ENCODE results near the gene FYB2. TPM values are rescaled to one million over a fixed set of nuclear protein-coding genes. Genes with fewer than 3 reads are reported as not detected.

FYB2 gene
- polyA plus RNA-seq, 1 experiment = not detected

DNA sequence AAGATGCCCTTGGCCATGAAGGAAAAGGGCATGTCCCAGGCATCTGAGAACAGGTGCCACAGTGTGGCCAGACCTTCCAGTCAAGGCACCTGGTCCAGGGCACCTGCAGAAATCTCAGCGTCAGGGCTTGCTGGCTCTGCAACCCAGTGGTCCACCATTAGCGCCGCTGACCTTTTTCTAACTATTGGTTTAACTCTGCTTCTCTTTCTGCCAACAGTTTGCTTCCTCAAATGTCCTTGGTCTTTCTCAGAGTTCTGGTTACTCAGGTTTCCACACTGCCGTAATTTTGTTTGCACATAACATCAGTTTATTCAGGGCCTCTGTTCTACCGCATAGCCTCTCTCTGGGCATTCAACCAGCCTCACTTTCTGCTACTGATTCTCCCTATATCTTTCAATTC lies 16.5 kb upstream of the FYB2 start:
- POLR2A ChIA-PET = no interaction called here
- Histone ChIP-seq H3K36me3 (ENCODE audit: control insufficient read depth, insufficient read depth, low read length) (no peaks in the 10 kb centered on the region), H3K4me3 (ENCODE audit: low read depth, low read length) (no peak overlapping the region), H3K27me3 (ENCODE audit: control insufficient read depth, insufficient read depth, low read length) (no peaks in the 10 kb centered on the region)
- CTCF ChIA-PET = interaction anchor here (0.6 to 1.0 kb wide), 2 partner anchors 15 to 1621 kb away, joined by 3 read pairs; no protein-coding TSS in a partner anchor
- TF ChIP-seq, protein P1, sequence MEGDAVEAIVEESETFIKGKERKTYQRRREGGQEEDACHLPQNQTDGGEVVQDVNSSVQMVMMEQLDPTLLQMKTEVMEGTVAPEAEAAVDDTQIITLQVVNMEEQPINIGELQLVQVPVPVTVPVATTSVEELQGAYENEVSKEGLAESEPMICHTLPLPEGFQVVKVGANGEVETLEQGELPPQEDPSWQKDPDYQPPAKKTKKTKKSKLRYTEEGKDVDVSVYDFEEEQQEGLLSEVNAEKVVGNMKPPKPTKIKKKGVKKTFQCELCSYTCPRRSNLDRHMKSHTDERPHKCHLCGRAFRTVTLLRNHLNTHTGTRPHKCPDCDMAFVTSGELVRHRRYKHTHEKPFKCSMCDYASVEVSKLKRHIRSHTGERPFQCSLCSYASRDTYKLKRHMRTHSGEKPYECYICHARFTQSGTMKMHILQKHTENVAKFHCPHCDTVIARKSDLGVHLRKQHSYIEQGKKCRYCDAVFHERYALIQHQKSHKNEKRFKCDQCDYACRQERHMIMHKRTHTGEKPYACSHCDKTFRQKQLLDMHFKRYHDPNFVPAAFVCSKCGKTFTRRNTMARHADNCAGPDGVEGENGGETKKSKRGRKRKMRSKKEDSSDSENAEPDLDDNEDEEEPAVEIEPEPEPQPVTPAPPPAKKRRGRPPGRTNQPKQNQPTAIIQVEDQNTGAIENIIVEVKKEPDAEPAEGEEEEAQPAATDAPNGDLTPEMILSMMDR (IDR thresholded peaks at IDR 0.05; ENCODE audit: insufficient read depth, low read depth, low read length) = no peak
- DNase-seq (ENCODE audit: low read depth) = no peak

DNA sequence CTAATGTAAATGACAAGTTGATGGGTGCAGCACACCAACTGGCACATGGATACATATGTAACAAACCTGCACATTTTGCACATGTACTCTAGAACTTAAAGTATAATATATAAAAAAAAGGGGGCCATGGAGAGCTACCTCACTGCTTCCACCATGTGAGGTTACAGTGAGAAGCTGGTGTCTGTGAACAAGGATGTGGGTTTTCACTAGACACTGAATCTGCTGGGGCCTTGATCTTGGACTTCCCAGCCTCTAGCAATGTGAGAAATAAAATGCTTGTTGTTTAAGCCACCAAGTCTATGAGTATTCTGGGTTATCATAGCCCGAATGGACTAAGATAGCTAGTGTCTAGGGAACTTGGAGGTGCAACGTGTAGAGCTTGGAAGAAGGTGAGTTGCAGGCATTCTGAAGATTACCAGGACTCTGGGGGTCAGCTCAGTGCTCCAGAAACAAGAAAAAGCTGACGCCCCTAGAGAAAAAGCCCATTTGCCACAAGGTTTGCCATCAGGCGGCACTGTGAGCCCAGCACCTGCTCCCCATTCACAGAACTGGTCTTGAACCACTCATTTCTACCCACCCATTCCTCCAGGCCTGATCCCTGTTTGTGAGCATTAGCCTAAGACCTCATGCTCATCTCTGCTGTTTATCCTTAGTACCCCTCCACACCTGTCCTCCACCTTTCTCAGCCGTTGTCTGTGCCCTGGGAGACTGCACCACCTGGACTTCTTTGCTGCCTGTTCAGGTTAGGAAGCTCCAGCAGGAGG lies 15.1 kb upstream of the FYB2 start:
- POLR2A ChIA-PET = interaction anchor here (0.6 kb wide), 1 partner anchor 1781 kb away, joined by 4 read pairs; no protein-coding TSS in a partner anchor
- Histone ChIP-seq H3K4me3 (ENCODE audit: low read depth, low read length) (no peak overlapping the region), H3K27me3 (ENCODE audit: control insufficient read depth, insufficient read depth, low read length) (no peaks in the 10 kb centered on the region), H3K36me3 (ENCODE audit: control insufficient read depth, insufficient read depth, low read length) (no peaks in the 10 kb centered on the region)
- TF ChIP-seq, protein P1 (IDR thresholded peaks at IDR 0.05; ENCODE audit: insufficient read depth, low read depth, low read length) = no peak
- CTCF ChIA-PET = interaction anchor here (0.7 to 1.6 kb wide), 2 partner anchors 13 to 848 kb away, joined by 3 to 4 read pairs; no protein-coding TSS in a partner anchor
- DNase-seq (ENCODE audit: low read depth) = no peak

DNA sequence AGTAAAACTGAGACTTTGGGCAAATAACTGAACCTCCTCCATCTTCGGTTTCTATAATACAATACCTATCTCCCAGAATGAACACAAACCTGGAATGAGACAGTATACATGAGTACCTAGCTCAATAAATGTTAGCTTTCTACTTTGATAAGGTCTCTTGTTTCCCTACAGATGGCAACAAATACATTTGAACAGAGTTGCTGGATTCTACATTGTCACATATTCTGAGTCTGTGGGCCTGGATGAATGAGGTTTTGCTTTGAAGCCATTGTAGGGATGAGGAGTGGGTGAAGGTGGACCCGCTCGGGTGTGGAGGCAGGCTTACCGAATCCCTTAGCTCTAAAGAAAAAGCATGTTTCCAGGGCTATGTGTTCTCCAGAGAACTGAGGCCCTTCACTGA lies 13.9 kb upstream of the FYB2 start:
- H3K36me3 ChIP-seq (ENCODE audit: control insufficient read depth, insufficient read depth, low read length) = no peaks in the 10 kb centered on the region
- DNase-seq (ENCODE audit: low read depth) = no peak
- ChIA-PET CTCF (interaction anchor here (0.9 to 3.4 kb wide), 8 partner anchors 9 to 1213 kb away, joined by 3 to 22 read pairs (median 4); no protein-coding TSS in a partner anchor), POLR2A (no interaction called here)
- no peak overlapping the region for H3K4me3 ChIP-seq (ENCODE audit: low read depth, low read length)
- TF ChIP-seq, protein P1 (IDR thresholded peaks at IDR 0.05; ENCODE audit: insufficient read depth, low read depth, low read length) = no peak
- H3K27me3 ChIP-seq (ENCODE audit: control insufficient read depth, insufficient read depth, low read length) = no peaks in the 10 kb centered on the region

DNA sequence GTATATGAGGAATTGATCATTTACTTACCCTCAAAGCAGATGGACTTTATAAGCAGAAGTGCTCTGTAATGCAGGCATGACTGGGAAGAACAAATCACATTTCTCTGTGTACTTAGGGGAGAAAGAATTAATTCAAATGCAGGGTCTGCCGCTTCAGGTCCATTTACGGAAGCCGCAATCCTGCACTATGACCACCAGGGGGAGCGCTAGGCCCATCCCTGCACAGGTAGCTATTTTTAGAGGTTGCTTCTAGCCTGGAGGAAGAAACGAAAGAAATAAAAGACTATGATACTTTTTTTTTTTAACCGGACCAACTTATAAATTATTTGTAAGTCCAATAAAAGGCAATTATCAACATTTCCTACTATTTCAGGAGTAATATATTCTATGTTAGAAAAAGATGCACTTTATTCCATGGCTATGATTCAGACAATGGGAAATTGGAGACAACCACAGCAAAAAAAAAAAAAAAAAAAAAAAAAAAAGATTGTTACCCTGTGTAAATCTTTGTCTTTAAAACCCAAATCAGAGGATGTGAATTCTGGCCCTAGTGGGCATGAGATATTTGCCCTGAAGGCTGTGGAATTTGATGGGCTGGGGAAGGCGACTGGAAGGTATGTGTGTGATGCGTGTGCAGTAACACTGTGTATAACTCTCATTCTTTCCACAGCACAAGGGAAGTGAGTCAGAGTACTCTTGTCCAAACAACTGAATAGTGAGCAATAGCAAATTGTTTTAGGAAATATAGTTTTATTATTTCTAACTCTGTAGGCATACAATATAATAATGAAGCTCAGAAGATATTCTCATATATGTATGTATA lies 12.9 kb upstream of the FYB2 start:
- TF ChIP-seq, protein P1 (IDR thresholded peaks at IDR 0.05; ENCODE audit: insufficient read depth, low read depth, low read length) = peak; percentile 95
- Histone ChIP-seq H3K36me3 (ENCODE audit: control insufficient read depth, insufficient read depth, low read length) (no peaks in the 10 kb centered on the region), H3K4me3 (ENCODE audit: low read depth, low read length) (no peak overlapping the region), H3K27me3 (ENCODE audit: control insufficient read depth, insufficient read depth, low read length) (no peaks in the 10 kb centered on the region)
- POLR2A ChIA-PET = interaction anchor here (0.7 kb wide), 1 partner anchor 1172 kb away, joined by 3 read pairs; no protein-coding TSS in a partner anchor
- peak; percentile 85 for DNase-seq (ENCODE audit: low read depth)
- CTCF ChIA-PET = interaction anchor here (0.6 to 3.4 kb wide), 21 partner anchors 9 to 1332 kb away, joined by 3 to 22 read pairs (median 4); partner anchors contain the start of genes C8B and DAB1

DNA sequence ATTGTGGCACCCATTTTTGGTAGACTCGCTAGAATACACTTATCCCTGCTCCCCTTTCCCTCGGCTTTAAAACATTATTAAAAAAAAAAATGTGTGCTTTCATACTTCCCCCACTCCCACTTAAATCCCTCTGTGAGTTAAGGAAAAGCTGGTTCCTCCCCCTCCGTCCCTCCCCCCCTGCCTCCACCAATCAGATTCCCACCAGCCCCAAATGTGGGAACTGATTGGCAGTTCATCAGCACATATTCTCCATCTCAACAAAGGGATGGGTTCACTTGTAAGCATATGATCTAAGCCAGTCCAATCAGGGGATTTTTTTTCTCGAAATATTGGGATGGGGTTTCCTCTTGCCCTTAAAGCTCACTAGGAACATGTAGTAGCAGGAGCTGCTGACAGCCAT lies 10.8 kb upstream of the FYB2 start:
- no peaks in the 10 kb centered on the region for H3K36me3 ChIP-seq (ENCODE audit: control insufficient read depth, insufficient read depth, low read length)
- ChIA-PET POLR2A (no interaction called here), CTCF (interaction anchor here (0.6 to 2.4 kb wide), 2 partner anchors 8 to 626 kb away, joined by 5 to 11 read pairs; no protein-coding TSS in a partner anchor)
- TF ChIP-seq, protein P1 (IDR thresholded peaks at IDR 0.05; ENCODE audit: insufficient read depth, low read depth, low read length) = no peak
- DNase-seq (ENCODE audit: low read depth) = no peak
- no peak overlapping the region for H3K4me3 ChIP-seq (ENCODE audit: low read depth, low read length)
- no peaks in the 10 kb centered on the region for H3K27me3 ChIP-seq (ENCODE audit: control insufficient read depth, insufficient read depth, low read length)
